GM12891 (cell line): Measurements from ENCODE around the gene FOXO1.
A peak's percentile ranks its signal among the peaks of the same experiment; 100 is the strongest.

Source experiments
- DNase-seq: peaks from one replicate; pipeline ENCODE4 v3.0.0; 2011; ENCODE audit warnings: low spot score; ENCODE audit not compliant: insufficient read length
- FAIRE-seq: peaks from 2 replicates; lab custom pipeline; 2011; peaks lifted over from hg19 to GRCh38; lab: Jason Lieb, UNC
- PAX5 ChIP-seq: IDR thresholded peaks from 2 replicates; pipeline ENCODE4 v1.6.1; 2011; ENCODE audit warnings: low read length, moderate library complexity, mild to moderate bottlenecking; ENCODE audit not compliant: insufficient read depth, severe bottlenecking
- POLR2A ChIP-seq: IDR thresholded peaks from 2 replicates; pipeline ENCODE4 v1.6.1; 2011; ENCODE audit warnings: low read depth, low read length, control low read depth
- POLR2AphosphoS5 ChIP-seq: IDR thresholded peaks from 2 replicates; pipeline ENCODE4 v1.6.1; 2011; ENCODE audit warnings: low read depth, low read length, control low read depth
- POU2F2 ChIP-seq: IDR thresholded peaks from 2 replicates; pipeline ENCODE4 v1.6.1; 2011; ENCODE audit warnings: low read depth, mild to moderate bottlenecking, control low read depth, low read length, moderate library complexity
- SPI1 ChIP-seq: IDR thresholded peaks from 2 replicates; pipeline ENCODE4 v1.6.1; 2011; ENCODE audit warnings: low read depth, low read length, control low read depth
- TAF1 ChIP-seq: IDR thresholded peaks from 2 replicates; pipeline ENCODE4 v1.6.1; 2011; ENCODE audit warnings: low read depth, low read length, control low read depth

The FOXO1 gene

DNA sequence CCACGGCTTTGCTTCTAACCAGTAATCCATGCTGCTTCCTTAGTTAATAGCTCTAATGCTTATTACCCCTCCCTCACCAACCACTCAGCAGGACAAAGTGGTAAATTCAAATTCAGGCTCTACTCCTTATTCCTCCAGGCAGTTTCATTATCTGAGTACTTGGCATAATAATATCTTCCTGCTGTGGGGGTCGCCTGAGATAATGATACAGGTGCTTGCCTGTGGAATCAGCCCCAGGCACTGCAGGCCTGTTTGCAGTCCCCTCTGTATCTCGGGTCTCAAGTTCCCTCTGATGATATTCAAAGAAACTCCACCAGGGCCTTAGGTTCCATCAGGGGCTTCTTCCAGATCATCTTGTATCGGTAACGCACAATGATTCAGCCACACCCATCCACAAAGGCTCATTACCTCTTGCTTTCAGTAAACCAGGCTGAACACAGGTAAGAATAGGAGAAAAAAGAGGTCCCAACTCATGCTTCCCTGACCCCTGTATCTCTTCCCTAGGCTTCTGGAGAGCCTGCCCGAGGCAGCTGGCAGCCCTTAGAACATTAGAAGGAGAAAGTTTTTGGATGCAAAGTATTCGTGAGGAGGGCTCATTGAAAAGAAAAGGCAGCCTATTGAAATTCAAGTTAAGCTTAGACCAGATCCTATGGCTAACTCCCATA, 14.3 kb upstream of the FOXO1 start:
- DNase-seq = no peak
- TF ChIP-seq POLR2AphosphoS5 (no peak), POLR2A (no peak), SPI1 (no peak), TAF1 (no peak), PAX5 (no peak)
- FAIRE-seq = no peak

GRCh38 chr13:40679480-40679985, 13.1 kb upstream of the FOXO1 start:
- DNase-seq = no peak
- no peak for FAIRE-seq
- TF ChIP-seq POU2F2 = no peak
- TF ChIP-seq TAF1 = no peak
- no peak for TF ChIP-seq POLR2AphosphoS5
- no peak for TF ChIP-seq PAX5
- no peak for TF ChIP-seq POLR2A
- no peak for TF ChIP-seq SPI1

DNA sequence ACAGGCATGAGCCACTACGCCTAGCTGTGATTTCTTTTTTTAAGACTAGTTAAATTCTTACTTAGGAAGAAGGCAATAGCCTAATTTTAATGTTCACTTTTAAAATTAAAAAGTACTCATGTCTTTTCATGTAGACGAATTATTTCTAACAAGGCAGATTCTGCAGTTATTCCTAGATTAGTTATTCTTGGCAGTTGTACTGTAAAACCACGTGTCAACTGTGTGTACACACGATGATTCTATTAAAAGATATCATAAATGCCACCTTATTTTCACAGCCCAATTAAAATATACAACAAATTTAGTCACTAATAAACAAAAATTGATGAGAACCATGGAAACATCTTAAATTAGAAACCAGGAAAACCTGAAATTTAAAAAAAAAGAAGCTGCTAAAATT, 10.6 kb upstream of the FOXO1 start:
- FAIRE-seq = no peak

DNA sequence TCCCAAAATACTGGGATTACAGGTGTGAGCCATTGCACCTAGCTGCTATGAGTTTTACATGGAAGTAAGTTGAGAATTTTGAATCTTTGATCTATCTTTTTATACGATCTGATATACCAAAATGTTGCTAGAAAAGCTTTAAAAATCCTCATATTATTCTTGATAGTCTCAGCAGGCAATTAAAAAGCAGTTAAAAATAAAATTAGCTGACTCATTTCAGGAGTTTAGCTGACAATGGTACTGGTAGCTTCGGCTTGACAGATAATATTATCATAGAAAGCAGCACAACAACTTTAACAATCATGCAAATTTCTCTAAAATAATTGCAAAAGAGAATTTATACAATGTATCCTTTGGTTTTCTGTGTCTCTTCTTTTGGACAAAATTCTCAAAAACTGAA, 9.6 kb upstream of the FOXO1 start:
- no peak for FAIRE-seq
- no peak for DNase-seq
- TF ChIP-seq POLR2A (no peak), POLR2AphosphoS5 (no peak), PAX5 (no peak), TAF1 (no peak), POU2F2 (no peak), SPI1 (no peak)

More for the DNA sequence above, 10.6 kb upstream of the FOXO1 start:
- TF ChIP-seq SPI1 (no peak), POLR2AphosphoS5 (no peak)
- no peak for DNase-seq

- FAIRE-seq (no peak), DNase-seq (no peak)
- TF ChIP-seq POLR2A (no peak), PAX5 (no peak), POU2F2 (no peak), POLR2AphosphoS5 (no peak), TAF1 (no peak), SPI1 (no peak)
Observed at GRCh38 chr13:40673414-40673813, 7.0 kb upstream of the FOXO1 start.

- DNase-seq (no peak), FAIRE-seq (no peak)
- TF ChIP-seq POU2F2 (no peak), PAX5 (no peak), POLR2AphosphoS5 (no peak), POLR2A (no peak)
Observed at GRCh38 chr13:40672765-40673397, 6.4 kb upstream of the FOXO1 start.

DNA sequence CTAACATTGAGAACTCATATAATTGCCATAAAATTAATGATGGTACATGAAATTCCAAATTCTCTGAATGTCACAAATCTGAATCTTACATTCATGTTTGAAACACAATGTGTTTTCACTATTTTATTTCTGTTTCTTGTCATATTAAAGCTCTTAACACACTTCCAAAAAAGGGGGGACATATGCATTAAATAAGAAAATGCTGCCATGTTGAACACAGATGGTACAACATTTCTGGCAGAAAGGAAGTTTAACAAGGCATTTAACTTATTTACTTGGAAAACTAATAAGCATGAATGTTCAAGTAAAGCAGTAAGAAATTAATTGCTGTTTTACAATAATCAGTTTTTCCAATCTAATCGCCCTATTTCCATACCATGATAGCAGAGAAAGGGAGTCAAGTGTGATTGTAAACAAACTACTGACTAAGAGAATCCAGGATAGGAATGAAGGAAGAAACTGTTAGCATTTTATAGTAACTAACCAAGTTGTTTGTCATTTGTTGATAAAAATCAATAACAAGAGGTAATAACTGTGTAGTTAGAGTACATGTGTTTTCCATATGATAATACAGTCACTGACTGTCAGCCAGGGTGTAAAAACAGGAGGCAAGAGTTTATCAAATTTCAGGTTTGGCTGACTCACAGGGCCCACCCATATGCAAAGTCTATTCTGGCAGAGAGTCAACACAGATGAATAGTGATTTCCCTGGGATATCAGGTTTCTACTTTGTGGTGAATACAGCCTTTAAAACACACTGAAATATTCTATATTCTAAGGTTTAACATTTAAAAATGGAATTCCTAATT, 5.7 kb upstream of the FOXO1 start:
- FAIRE-seq = no peak
- no peak for DNase-seq
- TF ChIP-seq POLR2A = no peak
- TF ChIP-seq POLR2AphosphoS5 = no peak
- TF ChIP-seq POU2F2 = no peak
- no peak for TF ChIP-seq SPI1
- TF ChIP-seq PAX5 = no peak
- TF ChIP-seq TAF1 = no peak

GRCh38 chr13:40670307-40670706, 3.9 kb upstream of the FOXO1 start:
- DNase-seq (no peak), FAIRE-seq (no peak)
- TF ChIP-seq POU2F2 (no peak), POLR2AphosphoS5 (no peak), POLR2A (no peak), SPI1 (no peak), TAF1 (no peak), PAX5 (no peak)

- peak; percentile 41 for DNase-seq
- TF ChIP-seq POLR2AphosphoS5 (no peak), PAX5 (no peak), TAF1 (no peak), POLR2A (no peak), SPI1 (no peak), POU2F2 (peak; percentile 18; the same call in 1 of the 2 replicates)
- FAIRE-seq = peak; percentile 68
Observed at GRCh38 chr13:40668335-40668734, 1.9 kb upstream of the FOXO1 start.

DNA sequence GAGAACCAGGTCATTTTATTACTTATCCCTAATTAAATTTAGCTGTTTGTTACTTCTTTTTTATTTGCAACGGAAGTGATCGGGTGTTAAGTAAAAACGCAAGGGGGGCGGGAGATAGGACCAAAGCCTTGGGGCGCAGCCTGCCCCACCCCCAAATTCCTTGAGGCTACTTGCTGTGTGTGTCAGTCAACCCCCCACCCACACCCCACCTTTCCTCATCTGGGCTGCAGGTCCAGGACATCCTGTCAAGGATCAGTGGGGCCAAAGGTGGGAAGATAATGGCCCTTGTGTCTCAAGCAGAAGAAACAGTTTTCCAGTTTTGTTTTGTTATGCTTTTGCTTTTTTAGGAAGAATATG, 1.2 kb upstream of the FOXO1 start:
- FAIRE-seq (no peak), DNase-seq (no peak)
- TF ChIP-seq SPI1 = no peak
- TF ChIP-seq POLR2A = no peak
- no peak for TF ChIP-seq PAX5
- TF ChIP-seq TAF1 = no peak
- no peak for TF ChIP-seq POU2F2
- TF ChIP-seq POLR2AphosphoS5 = no peak
